ENCODE data around the gene CD2.

DNA sequence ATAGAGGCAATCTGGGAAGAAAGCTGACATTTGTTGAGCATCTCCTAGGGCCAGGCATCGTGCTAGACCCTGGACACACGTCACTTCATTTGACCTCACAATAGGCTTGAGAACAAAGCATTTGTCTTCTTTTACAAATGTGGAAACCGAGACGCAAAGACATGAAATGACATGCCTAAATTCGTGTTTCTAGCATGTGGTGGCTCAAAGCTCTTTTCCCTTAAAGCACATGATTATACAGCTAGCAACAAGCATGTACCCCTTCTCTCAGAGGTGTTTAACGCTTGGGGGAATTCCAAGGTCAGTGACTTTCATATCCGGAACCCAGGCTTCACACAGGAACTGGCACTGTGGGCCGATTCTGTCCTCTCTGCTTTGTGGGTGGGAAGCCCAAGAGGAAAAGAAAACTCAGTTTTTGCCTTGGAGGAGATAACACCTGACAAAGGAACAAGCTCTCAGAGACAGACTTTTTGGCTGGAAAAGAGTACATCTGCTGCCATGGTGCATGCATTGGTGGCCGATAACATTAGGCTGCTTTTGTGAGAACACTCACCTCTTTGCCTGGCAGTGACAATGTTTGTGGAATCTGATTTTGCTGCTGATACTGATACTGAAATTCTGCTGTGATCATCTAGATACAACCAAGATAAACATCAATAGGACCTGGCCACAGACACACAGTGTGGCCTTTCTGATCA lies 15.4 kb upstream of the CD2 start:
- TF ChIP-seq, protein P1, sequence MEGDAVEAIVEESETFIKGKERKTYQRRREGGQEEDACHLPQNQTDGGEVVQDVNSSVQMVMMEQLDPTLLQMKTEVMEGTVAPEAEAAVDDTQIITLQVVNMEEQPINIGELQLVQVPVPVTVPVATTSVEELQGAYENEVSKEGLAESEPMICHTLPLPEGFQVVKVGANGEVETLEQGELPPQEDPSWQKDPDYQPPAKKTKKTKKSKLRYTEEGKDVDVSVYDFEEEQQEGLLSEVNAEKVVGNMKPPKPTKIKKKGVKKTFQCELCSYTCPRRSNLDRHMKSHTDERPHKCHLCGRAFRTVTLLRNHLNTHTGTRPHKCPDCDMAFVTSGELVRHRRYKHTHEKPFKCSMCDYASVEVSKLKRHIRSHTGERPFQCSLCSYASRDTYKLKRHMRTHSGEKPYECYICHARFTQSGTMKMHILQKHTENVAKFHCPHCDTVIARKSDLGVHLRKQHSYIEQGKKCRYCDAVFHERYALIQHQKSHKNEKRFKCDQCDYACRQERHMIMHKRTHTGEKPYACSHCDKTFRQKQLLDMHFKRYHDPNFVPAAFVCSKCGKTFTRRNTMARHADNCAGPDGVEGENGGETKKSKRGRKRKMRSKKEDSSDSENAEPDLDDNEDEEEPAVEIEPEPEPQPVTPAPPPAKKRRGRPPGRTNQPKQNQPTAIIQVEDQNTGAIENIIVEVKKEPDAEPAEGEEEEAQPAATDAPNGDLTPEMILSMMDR (IDR thresholded peaks at IDR 0.05), result no peak
- TF ChIP-seq ZFX (IDR thresholded peaks at IDR 0.05; ENCODE audit: borderline replicate concordance), result no peak
